Thymus (tissue), 11 donors: ENCODE data around the gene DHCR24. TPM values are rescaled to one million over a fixed set of nuclear protein-coding genes. Genes with fewer than 3 reads are reported as not detected.

Source experiments
- DNase-seq, 9 donors: peaks; one replicate each; pipeline ENCODE4 v3.0.0-alpha.2; 2013; ENCODE audit warnings: low spot score in 9 of 9, low read depth in 6 of 9, missing footprints in 1 of 9
- H3K27ac ChIP-seq, 2 donors: one replicate each; pipeline ENCODE4 v1.5.1; 2013; ENCODE audit warnings: control low read depth in 1 of 2, low read depth in 1 of 2, low read length in 1 of 2, mild to moderate bottlenecking in 1 of 2, moderate library complexity in 1 of 2
- H3K27me3 ChIP-seq, 2 donors: one replicate each; pipeline ENCODE4 v1.5.1; 2013; ENCODE audit warnings: low read length in 1 of 2; ENCODE audit not compliant: control insufficient read depth in 2 of 2, insufficient read depth in 1 of 2
- H3K36me3 ChIP-seq, 2 donors: one replicate each; pipeline ENCODE4 v1.5.1; 2013; ENCODE audit warnings: low read length in 1 of 2, mild to moderate bottlenecking in 1 of 2, moderate library complexity in 1 of 2; ENCODE audit not compliant: control insufficient read depth in 2 of 2, insufficient read depth in 2 of 2
- H3K4me1 ChIP-seq, 2 donors: one replicate each; pipeline ENCODE4 v1.5.1; 2013; ENCODE audit warnings: low read length in 2 of 2; ENCODE audit not compliant: control insufficient read depth in 2 of 2, insufficient read depth in 2 of 2
- H3K4me3 ChIP-seq, 2 donors: one replicate each; pipeline ENCODE4 v1.5.1; 2013; ENCODE audit warnings: low read length in 2 of 2, control low read depth in 1 of 2, mild to moderate bottlenecking in 1 of 2
- H3K9me3 ChIP-seq, 2 donors: one replicate each; pipeline ENCODE4 v1.5.1; 2013; ENCODE audit warnings: low read length in 1 of 2, mild to moderate bottlenecking in 1 of 2; ENCODE audit not compliant: control insufficient read depth in 2 of 2, insufficient read depth in 1 of 2
- WGBS: extraction: QIAGEN DNeasy Blood & Tissue Kit; methylation state at CpG from one replicate; pipeline ENCODE4 v1.1.7; 2013; 5-methylcytosine and 5-hydroxymethylcytosine counted together
- polyA plus RNA-seq: library from polyadenylated mRNA; stranded (reverse); fragments of 200-250 nt; gene quantifications from one replicate; pipeline ENCODE4 v1.2.3, GENCODE V29; 2013
- total RNA-seq: library from RNA; stranded (reverse); fragments of 120-200 nt; gene quantifications from one replicate; pipeline ENCODE4 v1.2.4, GENCODE V29; 2013
- donor health status: healthy.

The DHCR24 gene
- total and polyA plus RNA-seq, 2 donors, result 8.0 to 14.2 TPM

- Histone ChIP-seq H3K27ac (no peak overlapping the region), H3K9me3 (no peaks in the 10 kb centered on the region), H3K4me3 (no peak overlapping the region), H3K27me3 (peaks cover 0 to 2% of the 10 kb centered on the region in 2 donors), H3K4me1 (no peaks in the 10 kb centered on the region), H3K36me3 (no peaks in the 10 kb centered on the region)
- WGBS, result 91% methylated on average over 6 of the region's 6 CpGs
- DNase-seq, result no peak
Observed at GRCh38 chr1:54835131-54835898, 51.7 kb downstream of the DHCR24 start.

- Histone ChIP-seq H3K27ac (no peak overlapping the region), H3K9me3 (no peaks in the 10 kb centered on the region), H3K4me3 (no peak overlapping the region), H3K4me1 (no peaks in the 10 kb centered on the region), H3K27me3 (peaks cover 0 to 2% of the 10 kb centered on the region in 2 donors), H3K36me3 (no peaks in the 10 kb centered on the region)
- DNase-seq, result no peak
- WGBS, result 98% methylated on average over 1 of the region's 1 CpG
Observed at GRCh38 chr1:54834007-54834541, 52.9 kb downstream of the DHCR24 start.

GRCh38 chr1:54833121-54833520, 53.9 kb downstream of the DHCR24 start:
- no peak overlapping the region for H3K27ac ChIP-seq
- 96% methylated on average over 9 of the region's 9 CpGs for WGBS
- H3K9me3 ChIP-seq, result peaks cover 1 to 4% of the 10 kb centered on the region in 2 donors
- peaks cover 0 to 2% of the 10 kb centered on the region in 2 donors for H3K27me3 ChIP-seq
- no peaks in the 10 kb centered on the region for H3K4me1 ChIP-seq
- H3K4me3 ChIP-seq, result no peak overlapping the region
- DNase-seq, result no peak
- no peaks in the 10 kb centered on the region for H3K36me3 ChIP-seq

- H3K4me3 ChIP-seq, result no peak overlapping the region
- H3K4me1 ChIP-seq, result no peaks in the 10 kb centered on the region
- H3K27ac ChIP-seq, result no peak overlapping the region
- H3K27me3 ChIP-seq, result no peaks in the 10 kb centered on the region
- WGBS, result over 99% methylated on average over 4 of the region's 4 CpGs
- H3K36me3 ChIP-seq, result no peaks in the 10 kb centered on the region
- no peak for DNase-seq
- peaks cover 3 to 25% of the 10 kb centered on the region in 2 donors for H3K9me3 ChIP-seq
Observed at GRCh38 chr1:54826226-54826816, 60.7 kb downstream of the DHCR24 start.

DNA sequence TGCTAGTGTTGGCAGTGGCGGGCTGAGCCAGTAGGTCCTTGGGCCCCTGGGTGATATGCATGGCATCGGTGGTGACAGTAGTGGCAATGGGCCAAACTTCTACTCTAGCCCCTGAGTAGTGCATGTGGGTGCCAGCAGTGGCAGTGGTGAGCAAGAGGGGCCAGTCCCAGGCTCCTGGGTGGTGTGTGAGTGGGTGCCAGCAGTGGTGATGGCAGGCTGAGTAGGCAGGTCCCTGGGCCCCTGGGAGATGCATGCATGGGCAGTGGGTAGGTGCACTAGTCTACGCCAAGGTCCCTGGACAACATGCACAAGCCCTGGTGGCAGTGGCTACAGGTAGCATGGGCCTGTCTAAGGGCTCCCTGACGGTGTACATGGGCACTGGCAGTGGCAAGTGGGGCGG, 61.3 kb downstream of the DHCR24 start:
- H3K27ac ChIP-seq, result no peak overlapping the region
- H3K9me3 ChIP-seq, result peaks cover 3 to 25% of the 10 kb centered on the region in 2 donors
- DNase-seq, result no peak
- no peaks in the 10 kb centered on the region for H3K4me1 ChIP-seq
- no peak overlapping the region for H3K4me3 ChIP-seq
- 98% methylated on average over 5 of the region's 5 CpGs for whole genome bisulfite sequencing
- H3K36me3 ChIP-seq, result no peaks in the 10 kb centered on the region
- no peaks in the 10 kb centered on the region for H3K27me3 ChIP-seq

- H3K4me3 ChIP-seq, result no peak overlapping the region
- no peak overlapping the region for H3K27ac ChIP-seq
- H3K27me3 ChIP-seq, result no peaks in the 10 kb centered on the region
- peaks cover 3 to 25% of the 10 kb centered on the region in 2 donors for H3K9me3 ChIP-seq
- WGBS, result 94% methylated on average over 3 of the region's 3 CpGs
- no peak for DNase-seq
- no peaks in the 10 kb centered on the region for H3K36me3 ChIP-seq
- H3K4me1 ChIP-seq, result no peaks in the 10 kb centered on the region
Observed at GRCh38 chr1:54823670-54824069, 63.3 kb downstream of the DHCR24 start.

GRCh38 chr1:54819733-54820132, 67.3 kb downstream of the DHCR24 start:
- no peaks in the 10 kb centered on the region for H3K36me3 ChIP-seq
- no peak overlapping the region for H3K27ac ChIP-seq
- H3K4me1 ChIP-seq, result no peaks in the 10 kb centered on the region
- H3K27me3 ChIP-seq, result no peaks in the 10 kb centered on the region
- DNase-seq, result no peak
- H3K9me3 ChIP-seq, result peaks cover 0 to 4% of the 10 kb centered on the region in 2 donors
- no peak overlapping the region for H3K4me3 ChIP-seq

DNA sequence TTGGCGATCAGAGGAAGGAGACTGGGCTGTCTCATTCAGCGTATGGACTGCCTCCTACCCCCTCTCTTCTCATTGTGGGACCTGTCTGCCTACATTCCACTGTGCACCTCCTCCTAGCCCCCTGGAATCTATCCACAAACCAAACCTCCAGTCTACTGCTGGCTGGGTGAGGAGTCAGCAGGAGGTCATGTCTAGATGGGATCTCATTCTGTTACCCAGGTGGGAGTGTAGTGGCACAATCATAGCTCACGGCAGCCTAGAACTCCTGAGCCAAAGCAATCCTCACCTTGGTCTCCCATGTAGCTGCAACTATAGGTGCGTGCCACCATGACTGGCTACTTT, 67.8 kb downstream of the DHCR24 start:
- no peak for DNase-seq
- 97% methylated on average over 4 of the region's 4 CpGs for WGBS
- no peaks in the 10 kb centered on the region for H3K4me1 ChIP-seq
- peaks cover 0 to 4% of the 10 kb centered on the region in 2 donors for H3K9me3 ChIP-seq
- H3K36me3 ChIP-seq, result no peaks in the 10 kb centered on the region
- H3K27ac ChIP-seq, result no peak overlapping the region
- no peaks in the 10 kb centered on the region for H3K27me3 ChIP-seq
- H3K4me3 ChIP-seq, result no peak overlapping the region

- no peak for DNase-seq
- Histone ChIP-seq H3K27ac (no peak overlapping the region), H3K9me3 (no peaks in the 10 kb centered on the region), H3K27me3 (no peaks in the 10 kb centered on the region), H3K4me3 (no peak overlapping the region), H3K36me3 (no peaks in the 10 kb centered on the region), H3K4me1 (no peaks in the 10 kb centered on the region)
- WGBS, result 91% methylated on average over 5 of the region's 5 CpGs
Observed at GRCh38 chr1:54818461-54819194, 68.4 kb downstream of the DHCR24 start.
